ENCODE measurements around the gene TNS3. TPM values are rescaled to one million over a fixed set of nuclear protein-coding genes. Genes with fewer than 3 reads are reported as not detected.
A peak's percentile ranks its signal among the peaks of the same experiment; 100 is the strongest.

Gene TNS3
- total and polyA plus RNA-seq, 2 of the 13 experiments (the other 11 are each of a cell fraction or from before 2014, with no cell fraction given) = 52.9 to 55.7 TPM

GRCh38 chr7:47610506-47611044 is 28.7 kb upstream of the TNS3 start:
- peak overlapping the region; percentile 34 to 59 (median 38) for H3K4me3 ChIP-seq (replicated peaks in 1 of 3; ENCODE audit: insufficient read depth in 1 of 3, low read depth in 2 of 3, low read length in 3 of 3)
- BruUV-seq (replicated peaks) = no TSS peak
- H3K9me3 ChIP-seq (ENCODE audit: low read length) = no peaks in the 10 kb centered on the region
- POLR2A ChIA-PET = interaction anchor here (0.8 to 2.7 kb wide), 27 partner anchors 9 to 195 kb away, joined by 3 to 33 read pairs (median 5); partner anchors contain the start of gene TNS3
- FAIRE-seq = peak; percentile 90
- no peaks in the 10 kb centered on the region for H4K20me1 ChIP-seq (ENCODE audit: insufficient read depth, low read length)
- H3K9ac ChIP-seq (ENCODE audit: insufficient read depth, low read depth, low read length) = peak overlapping the region; percentile 65
- no peaks in the 10 kb centered on the region for H3K79me2 ChIP-seq (ENCODE audit: insufficient read depth, low read length)
- DNase-seq (ENCODE audit: low spot score) = peak; percentile 85
- intact Hi-C loops (cut with micrococcal nuclease; ENCODE audit: unreplicated experiment) (loop anchor here (1.0 to 2.0 kb wide), 2 partner anchors 24 to 153 kb away; no protein-coding TSS in a partner anchor), in situ Hi-C loops (cut with HindIII; ENCODE audit: extremely low pct_ligation_motif_present, low pct_unique_long_range_greater_than_20kb) (no loop called here)
- peak overlapping the region; percentile 96 for H3K4me2 ChIP-seq (ENCODE audit: low read depth, low read length)
- H3K27me3 ChIP-seq (ENCODE audit: control insufficient read depth in 1 of 2, insufficient read depth in 2 of 2, low read length in 2 of 2) = no peaks in the 10 kb centered on the region
- peaks cover 61% of the 10 kb centered on the region for H3K4me1 ChIP-seq (ENCODE audit: insufficient read depth, low read length)
- H2AFZ ChIP-seq (ENCODE audit: low read length) = peak overlapping the region; percentile 51
- H3K36me3 ChIP-seq (replicated peaks in 1 of 2; ENCODE audit: control insufficient read depth in 1 of 2, insufficient read depth in 2 of 2, low read length in 2 of 2) = no peaks in the 10 kb centered on the region
- peak overlapping the region; percentile 71 for H3K27ac ChIP-seq (ENCODE audit: extremely low read length, insufficient read depth, low read length)
- 0% methylated on average over 3 of the region's 4 CpGs for WGBS (ENCODE audit: low lambda C conversion rate)
- peak; percentile 80 for ATAC-seq
- CTCF ChIA-PET (ENCODE audit: low intra/inter-chr PET ratio, low total read pairs) = no interaction called here
- peak; percentile 65; the same call in 1 of the 2 replicates for TF ChIP-seq ZNF710 (CRISPR knock-in tag; IDR thresholded peaks at IDR 0.05; ENCODE audit: borderline replicate concordance)
- TF ChIP-seq POLR2G (IDR thresholded peaks at IDR 0.05; ENCODE audit: low read depth, low read length) = no peak
- peak; percentile 76 for TF ChIP-seq GATAD2A (CRISPR knock-in tag; IDR thresholded peaks at IDR 0.05)
- TF ChIP-seq ZBTB7B (CRISPR knock-in tag; IDR thresholded peaks at IDR 0.05) = peak; percentile 51
- no peak; the same call in 1 of the 2 replicates for TF ChIP-seq ZMYM3 (CRISPR knock-in tag; IDR thresholded peaks at IDR 0.05)
- TF ChIP-seq ZNF331 (CRISPR knock-in tag; IDR thresholded peaks at IDR 0.05) = peak; percentile 76
- TF ChIP-seq ZKSCAN1 (IDR thresholded peaks at IDR 0.05; ENCODE audit: low read length) = no peak
- TF ChIP-seq FOXA1 (IDR thresholded peaks at IDR 0.05) = no peak
- TF ChIP-seq FOXA1 (CRISPR knock-in tag; IDR thresholded peaks at IDR 0.05) = peak; percentile 81
- no peak for TF ChIP-seq TIGD3 (CRISPR knock-in tag; IDR thresholded peaks at IDR 0.05; ENCODE audit: borderline replicate concordance)
- TF ChIP-seq ZNF878 (CRISPR knock-in tag; IDR thresholded peaks at IDR 0.05) = peak; percentile 61; the same call in 1 of the 2 replicates
- TF ChIP-seq ELF3 (CRISPR knock-in tag; IDR thresholded peaks at IDR 0.05) = peak; percentile 59; the same call in 1 of the 2 replicates
- no peak for TF ChIP-seq ZSCAN30 (CRISPR knock-in tag; IDR thresholded peaks at IDR 0.05)
- TF ChIP-seq CREM (IDR thresholded peaks at IDR 0.05) = peak; percentile 45; the same call in 1 of the 2 replicates
- no peak for TF ChIP-seq CREM (CRISPR knock-in tag; IDR thresholded peaks at IDR 0.05)
- TF ChIP-seq, protein P1, sequence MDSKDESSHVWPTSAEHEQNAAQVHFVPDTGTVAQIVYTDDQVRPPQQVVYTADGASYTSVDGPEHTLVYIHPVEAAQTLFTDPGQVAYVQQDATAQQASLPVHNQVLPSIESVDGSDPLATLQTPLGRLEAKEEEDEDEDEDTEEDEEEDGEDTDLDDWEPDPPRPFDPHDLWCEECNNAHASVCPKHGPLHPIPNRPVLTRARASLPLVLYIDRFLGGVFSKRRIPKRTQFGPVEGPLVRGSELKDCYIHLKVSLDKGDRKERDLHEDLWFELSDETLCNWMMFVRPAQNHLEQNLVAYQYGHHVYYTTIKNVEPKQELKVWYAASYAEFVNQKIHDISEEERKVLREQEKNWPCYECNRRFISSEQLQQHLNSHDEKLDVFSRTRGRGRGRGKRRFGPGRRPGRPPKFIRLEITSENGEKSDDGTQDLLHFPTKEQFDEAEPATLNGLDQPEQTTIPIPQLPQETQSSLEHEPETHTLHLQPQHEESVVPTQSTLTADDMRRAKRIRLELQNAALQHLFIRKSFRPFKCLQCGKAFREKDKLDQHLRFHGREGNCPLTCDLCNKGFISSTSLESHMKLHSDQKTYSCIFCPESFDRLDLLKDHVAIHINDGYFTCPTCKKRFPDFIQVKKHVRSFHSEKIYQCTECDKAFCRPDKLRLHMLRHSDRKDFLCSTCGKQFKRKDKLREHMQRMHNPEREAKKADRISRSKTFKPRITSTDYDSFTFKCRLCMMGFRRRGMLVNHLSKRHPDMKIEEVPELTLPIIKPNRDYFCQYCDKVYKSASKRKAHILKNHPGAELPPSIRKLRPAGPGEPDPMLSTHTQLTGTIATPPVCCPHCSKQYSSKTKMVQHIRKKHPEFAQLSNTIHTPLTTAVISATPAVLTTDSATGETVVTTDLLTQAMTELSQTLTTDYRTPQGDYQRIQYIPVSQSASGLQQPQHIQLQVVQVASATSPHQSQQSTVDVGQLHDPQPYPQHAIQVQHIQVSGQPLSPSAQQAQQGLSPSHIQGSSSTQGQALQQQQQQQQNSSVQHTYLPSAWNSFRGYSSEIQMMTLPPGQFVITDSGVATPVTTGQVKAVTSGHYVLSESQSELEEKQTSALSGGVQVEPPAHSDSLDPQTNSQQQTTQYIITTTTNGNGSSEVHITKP (CRISPR knock-in tag; IDR thresholded peaks at IDR 0.05; ENCODE audit: low read depth) = peak; percentile 93
- peak; percentile 54; the same call in 1 of the 2 replicates for TF ChIP-seq ZNF761 (CRISPR knock-in tag; conservative IDR thresholded peaks at IDR 0.05)

Measured in HepG2 (cell line).